IPS-18c (cell line): ENCODE measurements around the gene CERS5.
"Not testable (repeated sequence)": the region's sequence is repeated elsewhere in the genome, so short reads cannot be mapped to it uniquely, and the experiment has no call there.

Experiments used
- H3K4me3 ChIP-seq: 2 replicates; pipeline ENCODE4 v1.7.0; 2013; ENCODE audit warnings: low read depth, mild to moderate bottlenecking, low read length, moderate library complexity; ENCODE audit not compliant: insufficient read depth
- H3K9me3 ChIP-seq: one replicate; pipeline ENCODE4 v1.6.1; 2013; ENCODE audit warnings: mild to moderate bottlenecking, low read length, moderate library complexity; ENCODE audit not compliant: control insufficient read depth, insufficient read depth

Gene CERS5

DNA sequence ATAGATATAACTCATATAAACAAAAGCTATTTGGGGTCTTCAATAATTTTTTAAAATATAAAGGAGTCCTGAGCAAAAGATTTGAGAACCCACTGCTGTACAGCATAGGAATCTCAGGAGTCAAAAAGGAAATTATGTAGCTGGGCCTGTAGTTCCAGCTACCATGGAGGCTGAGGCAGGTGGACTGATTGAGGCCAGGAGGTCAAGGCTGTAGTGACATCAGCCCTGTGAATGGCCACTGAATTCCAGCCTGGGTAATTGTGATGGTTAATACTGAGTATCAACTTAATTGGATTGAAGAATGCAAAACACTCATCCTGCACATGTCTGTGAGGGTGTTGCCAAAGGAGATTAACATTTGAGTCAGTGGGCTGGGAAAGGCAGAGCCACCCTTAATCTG lies 10.5 kb downstream of the CERS5 start:
- no peaks in the 10 kb centered on the region for H3K9me3 ChIP-seq
- H3K4me3 ChIP-seq, result no peak overlapping the region

DNA sequence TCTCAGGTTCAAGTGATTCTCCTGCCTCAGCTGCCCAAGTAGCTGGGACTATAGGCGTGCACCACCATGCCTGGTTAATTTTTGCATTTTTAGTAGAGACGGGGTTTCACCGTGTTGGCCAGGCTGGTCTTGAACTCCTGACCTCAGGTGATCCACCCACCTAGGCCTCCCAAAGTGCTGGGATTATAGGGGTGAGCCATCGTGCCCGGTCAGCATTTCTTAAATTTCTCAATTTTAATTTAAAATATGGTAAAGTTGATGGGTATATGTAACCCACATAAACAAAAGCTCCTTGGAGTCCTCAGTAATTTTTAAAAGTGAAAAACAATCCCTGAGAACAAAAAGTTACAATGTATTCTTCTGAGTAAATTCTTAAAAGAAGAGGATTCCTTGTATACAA lies 12.2 kb downstream of the CERS5 start:
- H3K4me3 ChIP-seq, H3K9me3 ChIP-seq: not testable (repeated sequence)

DNA sequence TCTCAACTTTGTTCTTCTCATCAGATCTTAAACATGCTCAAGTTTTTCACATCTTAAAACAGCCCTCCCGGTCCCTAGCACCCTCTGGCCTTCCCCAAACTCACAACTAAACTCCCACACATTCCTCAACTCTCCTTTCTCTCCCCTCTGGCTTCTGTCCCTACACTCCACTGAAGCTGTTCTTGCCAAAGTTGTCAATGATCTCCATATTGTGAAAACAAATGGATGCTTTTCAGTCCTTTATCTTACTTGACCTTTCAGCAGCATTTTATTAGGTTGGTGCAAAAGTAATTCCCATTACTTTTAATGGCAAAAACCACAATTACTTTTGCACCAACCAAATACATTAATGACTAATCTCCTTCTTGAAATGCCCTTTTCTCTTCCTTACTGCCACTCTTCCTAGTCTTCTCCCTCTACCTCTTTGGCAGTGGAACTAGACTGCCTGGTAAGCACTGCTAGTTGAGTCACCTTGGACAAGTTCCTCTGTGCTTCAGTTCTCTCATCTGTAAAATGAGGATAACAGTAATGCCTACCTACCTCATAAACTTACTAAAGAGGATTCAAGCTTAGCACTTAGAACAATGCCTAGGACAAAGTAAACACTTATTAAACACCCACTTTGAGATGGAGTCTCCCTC lies 16.0 kb downstream of the CERS5 start:
- no peak overlapping the region for H3K4me3 ChIP-seq
- H3K9me3 ChIP-seq, result no peaks in the 10 kb centered on the region

DNA sequence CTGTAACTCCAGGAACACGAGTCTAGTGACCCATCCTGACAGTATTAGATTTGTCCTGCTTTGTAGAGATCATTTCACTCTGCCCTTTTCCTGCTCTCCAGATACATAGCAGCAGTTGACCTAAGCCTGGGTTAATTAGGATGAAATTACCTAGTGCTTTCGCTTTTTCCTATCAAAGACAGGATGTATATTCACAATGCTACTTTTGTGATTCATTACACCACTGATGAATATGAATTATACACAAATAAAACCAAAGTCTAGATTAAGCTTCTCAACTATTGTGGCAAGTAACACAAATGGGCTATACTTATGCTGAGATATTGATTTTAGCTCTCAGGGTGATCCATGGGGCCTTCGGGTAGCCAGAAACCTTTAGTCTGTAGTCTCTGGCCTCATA lies 17.9 kb downstream of the CERS5 start:
- H3K9me3 ChIP-seq, result no peaks in the 10 kb centered on the region
- no peak overlapping the region for H3K4me3 ChIP-seq

DNA sequence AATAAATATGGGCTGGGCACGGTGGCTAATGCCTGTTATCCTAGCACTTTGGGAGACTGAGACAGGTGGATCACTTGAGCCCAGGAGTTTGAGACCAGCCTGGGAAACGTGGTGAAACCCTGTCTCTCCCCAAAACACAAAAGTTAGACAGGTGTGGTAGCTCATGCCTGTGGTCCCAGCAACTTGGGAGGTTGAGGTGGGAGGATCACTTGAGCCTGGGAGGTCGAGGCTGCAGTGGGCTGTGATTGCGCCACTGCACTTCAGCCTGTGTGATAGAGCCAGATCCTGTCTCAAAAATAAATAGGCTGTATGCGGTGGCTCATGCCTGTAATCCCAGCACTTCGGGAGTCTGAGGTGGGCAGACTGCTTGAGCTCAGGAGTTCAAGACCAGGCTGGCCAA lies 19.2 kb downstream of the CERS5 start:
- H3K4me3 ChIP-seq, H3K9me3 ChIP-seq: not testable (repeated sequence)

DNA sequence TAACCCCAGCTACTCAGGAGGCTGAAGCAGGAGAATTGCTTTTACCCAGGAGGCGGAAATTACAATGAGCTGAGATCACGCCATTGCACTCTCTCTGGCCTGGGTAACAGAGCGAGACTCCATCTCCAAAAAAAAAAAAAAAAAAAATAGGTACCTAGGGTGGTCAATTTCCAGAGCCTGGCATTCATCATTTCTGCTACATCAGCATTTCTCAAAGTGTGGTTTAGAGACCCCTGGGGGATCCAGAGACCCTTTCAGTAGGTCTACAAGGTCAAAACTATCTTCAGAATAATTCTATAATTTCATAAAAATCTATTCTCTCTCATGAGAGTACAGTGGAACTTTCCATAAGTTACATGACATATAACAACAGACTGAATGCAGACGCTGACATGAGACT lies 19.9 kb downstream of the CERS5 start:
- no peak overlapping the region for H3K4me3 ChIP-seq
- no peaks in the 10 kb centered on the region for H3K9me3 ChIP-seq

DNA sequence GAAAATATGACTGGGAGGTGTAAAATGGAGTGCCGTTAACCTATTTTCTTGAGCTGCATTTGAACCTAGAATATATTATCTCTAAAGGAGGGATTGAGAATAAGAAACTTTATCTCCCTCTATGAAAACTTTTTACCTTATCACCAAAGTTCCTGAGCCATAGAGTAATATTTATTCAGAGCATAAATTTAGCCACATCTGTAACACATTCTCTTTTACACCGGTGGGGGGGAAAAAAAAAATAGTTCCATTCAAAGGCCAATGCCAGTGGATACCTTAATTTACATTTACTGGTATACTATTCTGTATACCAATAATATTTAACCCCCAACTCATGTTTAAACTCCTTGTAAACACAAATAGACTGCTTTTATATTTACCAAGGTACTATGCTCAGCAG lies 21.7 kb downstream of the CERS5 start:
- no peaks in the 10 kb centered on the region for H3K9me3 ChIP-seq
- H3K4me3 ChIP-seq, result no peak overlapping the region

DNA sequence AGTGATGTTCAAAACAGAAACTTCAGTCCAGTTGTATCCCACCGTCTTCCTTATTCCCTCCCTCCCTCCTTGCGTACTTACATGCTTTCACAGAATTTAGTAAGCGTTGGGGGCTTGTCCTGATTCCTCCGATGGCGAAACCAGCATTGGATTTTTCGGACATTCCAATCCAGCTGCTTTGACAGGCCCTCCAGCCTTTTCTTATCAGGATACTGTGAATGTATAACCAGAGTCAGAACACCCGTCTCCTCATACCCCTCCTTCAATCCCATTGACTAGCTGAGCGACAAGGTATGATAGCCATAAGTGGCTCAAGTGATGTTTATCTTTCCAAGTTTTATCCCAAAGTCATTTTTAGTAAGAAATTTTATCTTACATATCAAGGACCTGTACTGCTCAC lies 24.2 kb downstream of the CERS5 start:
- Histone ChIP-seq H3K4me3 (no peak overlapping the region), H3K9me3 (no peaks in the 10 kb centered on the region)

DNA sequence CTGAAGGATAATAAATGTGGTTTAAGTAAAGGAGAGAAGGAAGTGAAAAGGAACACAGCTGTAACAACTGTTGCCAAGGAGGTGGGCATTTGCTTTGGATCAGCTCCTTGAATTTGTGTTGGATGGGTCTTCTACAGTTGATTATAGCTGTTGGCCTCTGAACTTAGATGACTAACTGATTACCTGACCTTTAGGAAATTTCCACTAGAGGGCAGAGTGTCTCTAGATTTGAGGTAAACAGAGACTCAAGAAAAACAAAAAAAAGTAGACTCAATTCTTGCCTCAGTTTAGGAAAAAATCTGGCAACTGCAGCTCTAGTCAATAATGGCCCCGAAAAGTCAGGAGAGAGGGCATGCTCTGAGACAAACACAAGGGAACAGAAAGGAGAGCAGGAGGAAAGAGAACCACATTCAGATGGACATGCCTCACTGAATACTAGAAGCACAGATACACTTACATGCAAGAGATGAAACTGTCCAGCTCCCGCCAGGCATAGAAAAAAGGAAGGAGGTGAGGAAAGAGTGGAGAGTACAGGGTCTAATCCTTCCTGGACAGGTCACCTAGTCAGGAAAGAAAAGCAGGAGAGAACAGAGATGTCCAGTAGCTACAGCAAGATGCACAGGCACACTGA lies 34.5 kb downstream of the CERS5 start:
- H3K4me3 ChIP-seq, result no peak overlapping the region
- no peaks in the 10 kb centered on the region for H3K9me3 ChIP-seq

DNA sequence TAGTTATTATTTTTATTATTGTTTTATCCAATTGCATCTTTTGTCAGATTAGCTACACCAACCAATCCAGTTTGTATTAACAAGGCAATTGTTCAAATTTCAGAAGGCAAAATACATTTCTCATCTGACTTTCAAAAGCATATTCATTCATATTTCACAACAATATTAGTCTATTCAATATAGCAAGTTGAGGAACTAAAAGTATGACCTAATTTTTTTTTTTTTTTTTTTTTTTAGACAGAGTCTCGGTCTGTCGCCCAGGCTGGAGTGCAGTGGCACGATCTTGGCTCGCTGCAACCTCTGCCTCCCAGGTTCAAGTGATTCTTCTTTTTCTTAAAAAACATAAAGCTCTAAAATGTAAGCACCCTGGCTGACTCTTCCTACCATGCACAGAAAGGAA lies 37.9 kb downstream of the CERS5 start:
- Histone ChIP-seq H3K9me3 (no peaks in the 10 kb centered on the region), H3K4me3 (no peak overlapping the region)

DNA sequence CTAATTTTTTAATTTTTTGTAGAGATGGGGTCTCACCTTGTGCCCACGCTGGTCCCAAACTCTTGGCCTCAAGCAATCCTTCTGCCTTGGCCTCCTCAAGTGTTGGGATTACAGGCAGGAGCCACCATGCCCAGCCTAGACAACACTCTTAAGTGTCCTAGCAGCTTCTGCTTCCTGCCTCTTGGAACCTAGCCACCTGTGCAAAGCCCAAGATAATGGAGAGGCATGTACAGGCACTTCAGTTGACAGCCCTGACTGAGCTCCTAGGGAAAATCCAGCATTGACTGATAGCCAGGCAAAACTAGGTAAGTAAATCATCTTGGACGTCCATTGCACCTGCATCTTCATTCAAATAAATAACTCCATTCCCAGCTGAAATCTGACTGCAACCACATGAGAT lies 39.6 kb downstream of the CERS5 start:
- Histone ChIP-seq H3K9me3 (no peaks in the 10 kb centered on the region), H3K4me3 (no peak overlapping the region)

DNA sequence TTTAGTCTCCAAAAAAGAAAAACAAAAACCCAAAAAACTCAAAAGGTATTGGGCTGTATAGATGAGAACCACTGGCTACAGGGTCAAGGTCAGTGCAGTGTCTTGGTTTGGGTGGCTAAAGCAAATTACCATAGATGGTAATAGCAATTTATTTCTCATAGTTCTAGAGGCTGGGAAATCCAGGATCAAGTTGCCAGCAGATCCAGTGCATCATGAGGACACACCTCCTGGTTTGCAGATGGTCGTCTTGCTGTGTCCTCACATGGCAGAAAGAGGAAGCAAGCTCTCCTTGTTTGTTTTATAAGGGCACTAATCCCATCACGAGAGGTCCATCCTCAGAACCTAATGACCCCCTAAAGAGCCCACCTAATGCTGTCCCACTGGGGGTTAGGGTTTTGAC lies 44.0 kb downstream of the CERS5 start:
- H3K4me3 ChIP-seq, result no peak overlapping the region
- no peaks in the 10 kb centered on the region for H3K9me3 ChIP-seq

DNA sequence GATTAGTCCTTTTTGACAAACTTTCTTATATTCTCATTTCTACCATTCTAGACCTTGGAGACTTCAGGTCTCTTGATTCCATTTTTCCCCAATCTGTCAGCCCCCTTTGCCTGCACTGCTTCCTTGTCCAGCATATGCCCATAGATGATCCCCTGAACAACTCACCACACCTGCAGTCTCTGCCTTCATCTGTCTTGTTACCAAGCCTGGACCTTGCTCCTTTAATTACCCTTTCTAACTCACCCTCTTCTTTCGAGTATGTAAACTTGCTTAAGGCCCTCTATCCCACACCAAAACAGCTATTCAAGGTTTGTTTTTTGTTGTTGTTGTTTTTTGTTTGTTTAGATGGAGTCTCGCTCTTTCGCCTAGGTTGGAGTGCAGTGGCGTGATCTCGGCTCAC lies 45.5 kb downstream of the CERS5 start:
- H3K4me3 ChIP-seq, result no peak overlapping the region
- H3K9me3 ChIP-seq, result no peaks in the 10 kb centered on the region

DNA sequence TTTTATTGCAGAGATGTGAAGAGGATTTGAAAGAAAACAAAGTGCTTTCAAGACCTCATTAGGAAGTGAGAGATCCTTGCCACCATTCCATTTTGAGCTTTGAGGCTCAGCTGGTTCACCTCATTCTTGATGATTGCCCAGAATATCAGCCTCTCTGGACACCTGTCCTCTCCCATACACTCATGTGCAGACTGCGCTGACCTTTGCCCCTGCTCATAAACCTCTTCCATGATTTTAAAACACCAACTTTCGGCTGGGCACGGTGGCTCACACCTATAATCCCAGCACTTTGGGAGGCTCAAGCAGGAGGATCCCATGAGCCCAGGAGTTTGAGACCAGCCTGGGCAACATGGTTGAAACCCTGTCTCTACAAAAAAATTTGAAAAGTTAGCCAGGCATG lies 46.2 kb downstream of the CERS5 start:
- Histone ChIP-seq H3K9me3 (no peaks in the 10 kb centered on the region), H3K4me3 (no peak overlapping the region)

DNA sequence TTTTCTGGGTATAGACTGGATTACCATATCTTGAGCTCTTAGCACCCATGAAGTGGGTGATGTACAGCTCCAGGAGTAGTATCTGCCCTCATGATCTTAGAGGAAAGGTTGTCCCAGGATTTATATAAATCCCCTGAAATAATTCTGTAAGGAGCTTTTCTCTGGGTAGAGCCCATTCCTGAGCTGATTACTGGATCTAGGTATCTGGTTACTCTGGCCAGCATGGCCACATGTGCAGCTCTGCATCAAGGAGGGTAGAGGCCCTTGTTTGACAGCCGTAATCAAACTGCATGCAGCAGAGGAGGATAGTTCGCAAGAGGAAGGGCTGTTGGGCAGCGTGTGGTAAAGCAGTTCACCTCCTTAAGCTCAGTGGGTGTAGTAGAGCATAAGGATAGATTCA lies 46.6 kb downstream of the CERS5 start:
- Histone ChIP-seq H3K4me3 (no peak overlapping the region), H3K9me3 (no peaks in the 10 kb centered on the region)

DNA sequence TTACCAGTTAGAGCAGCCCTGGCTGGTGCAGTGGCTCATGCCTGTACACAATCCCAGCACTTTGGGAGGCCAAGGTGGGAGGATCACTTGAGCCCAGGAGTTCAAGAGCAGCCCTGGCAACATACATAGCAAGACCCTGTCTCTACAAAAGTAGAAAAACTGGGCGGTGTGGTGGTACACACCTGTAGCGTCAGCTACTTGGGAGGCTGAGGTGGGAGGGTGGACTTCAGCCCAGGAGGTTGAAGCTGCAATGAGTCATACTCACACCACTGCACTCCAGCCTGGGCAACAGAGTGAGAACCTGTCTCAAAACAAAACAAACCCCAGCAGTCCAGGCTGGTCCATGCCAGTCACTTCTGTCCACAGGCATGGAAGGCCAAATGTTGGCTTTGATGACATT lies 47.8 kb downstream of the CERS5 start:
- H3K4me3 ChIP-seq, result no peak overlapping the region

DNA sequence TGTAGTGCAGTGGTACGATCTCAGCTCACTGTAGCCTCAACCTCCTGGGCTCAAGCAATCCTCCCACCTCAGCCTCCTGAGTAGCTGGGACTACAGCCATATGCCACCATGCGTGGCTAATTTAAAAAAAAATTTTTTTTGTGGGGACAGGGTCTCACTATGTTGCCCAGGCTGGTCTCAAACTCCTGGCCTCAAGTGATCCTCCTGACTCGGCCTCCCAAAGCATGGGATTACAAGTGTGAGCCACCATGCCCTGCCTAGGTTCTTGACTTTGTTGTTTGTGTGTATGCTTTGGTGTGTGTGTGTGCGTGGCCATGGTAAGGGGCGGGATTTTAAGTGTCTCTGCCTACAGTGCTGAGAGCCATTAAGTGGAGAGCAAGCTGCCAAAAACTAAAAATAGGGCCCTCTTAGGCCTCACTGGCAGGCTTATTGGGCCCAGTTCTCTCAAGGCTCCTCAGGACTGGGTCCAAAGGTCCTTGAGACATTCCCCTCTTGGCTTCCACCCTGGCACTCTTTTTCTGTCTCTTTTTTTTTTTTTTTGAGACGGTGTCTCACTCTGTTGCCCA lies 50.0 kb downstream of the CERS5 start:
- Histone ChIP-seq H3K9me3 (no peaks in the 10 kb centered on the region), H3K4me3 (no peak overlapping the region)

More for the DNA sequence above, 47.8 kb downstream of the CERS5 start:
- H3K9me3 ChIP-seq, result no peaks in the 10 kb centered on the region

DNA sequence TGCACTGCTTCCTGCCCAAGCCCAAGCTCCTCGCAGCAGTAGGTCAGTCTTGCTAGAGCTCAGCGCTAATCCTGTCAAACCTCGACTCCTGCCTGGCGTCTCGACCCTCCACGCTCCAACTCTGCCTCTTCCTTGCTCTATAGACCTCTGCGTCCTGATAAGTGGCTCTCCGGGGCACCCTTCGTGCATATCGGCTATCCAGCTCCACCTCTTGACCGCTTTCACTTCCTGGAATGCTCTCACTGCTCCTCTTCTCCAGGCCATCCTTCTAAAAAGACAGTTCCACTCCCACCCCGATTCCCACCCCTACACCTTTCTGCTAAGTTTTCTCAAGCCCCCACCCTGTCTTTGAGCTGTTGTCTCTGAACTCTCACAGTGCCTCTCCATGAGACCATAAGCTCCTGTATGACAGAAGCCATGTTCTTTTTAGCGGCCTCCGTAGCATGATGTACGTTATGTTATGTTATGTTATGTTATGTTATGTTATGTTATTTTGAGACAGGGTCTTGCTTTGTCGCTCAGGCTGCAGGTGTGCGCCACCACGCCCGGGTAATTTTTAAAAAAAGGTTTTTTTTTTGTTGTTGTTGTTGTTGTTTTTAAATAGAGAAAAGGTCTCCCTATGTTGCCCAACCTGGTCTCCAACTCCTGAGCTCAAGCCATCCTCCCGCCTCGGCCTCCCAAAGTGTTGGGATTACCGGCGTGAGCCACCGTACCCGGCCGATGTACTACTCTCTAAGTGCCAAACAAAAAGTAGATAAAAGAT lies 54.5 kb downstream of the CERS5 start:
- no peaks in the 10 kb centered on the region for H3K9me3 ChIP-seq

More for the DNA sequence above, 54.5 kb downstream of the CERS5 start:
- H3K4me3 ChIP-seq, result peak overlapping the region; percentile 84
